WTC11 (cell line): Measurements from ENCODE around the gene CARD9. TPM values are rescaled to one million over a fixed set of nuclear protein-coding genes. Genes with fewer than 3 reads are reported as not detected.

Experiments used
- ATAC-seq: fragments of 200-7000 bp; cut with Tn5 transposase; 2 replicates; pipeline ENCODE4 v1.10.0; 2021; ENCODE audit warnings: mild to moderate bottlenecking, moderate library complexity
- CTCF ChIA-PET: fragments of 300-600 bp; sonication (Branson Sonifier 250); formaldehyde crosslinking; loops from one replicate; lab custom pipeline; 2021; ENCODE audit warnings: antibody characterized with exemption; lab: Charles Lee
- POLR2A ChIA-PET: fragments of 350-600 bp; sonication (Branson Sonifier 250); formaldehyde crosslinking; loops from one replicate; lab custom pipeline; 2021; ENCODE audit warnings: antibody characterized with exemption; lab: Charles Lee
- DNase-seq: peaks from one replicate; pipeline ENCODE4 v3.0.0; 2021; ENCODE audit warnings: low spot score
- H3K27ac Mint-ChIP-seq: 2 replicates; pipeline ENCODE4 v1.8.0; 2021; ENCODE audit warnings: mixed read lengths
- H3K27me3 Mint-ChIP-seq: 2 replicates; pipeline ENCODE4 v1.8.0; 2021; ENCODE audit warnings: low read depth, mild to moderate bottlenecking, moderate library complexity, mixed read lengths
- H3K36me3 Mint-ChIP-seq: 2 replicates; pipeline ENCODE4 v1.8.0; 2021; ENCODE audit warnings: mixed read lengths
- H3K4me1 Mint-ChIP-seq: 2 replicates; pipeline ENCODE4 v1.8.0; 2022; ENCODE audit warnings: mixed read lengths
- H3K4me3 Mint-ChIP-seq: 2 replicates; pipeline ENCODE4 v1.8.0; 2021; ENCODE audit warnings: mild to moderate bottlenecking, moderate library complexity, mixed read lengths
- H3K9me3 Mint-ChIP-seq: 2 replicates; pipeline ENCODE4 v1.8.0; 2021; ENCODE audit warnings: mixed read lengths
- ATF1 ChIP-seq: sonication (generic); formaldehyde crosslinking; IDR thresholded peaks from 2 replicates; pipeline ENCODE4 v1.8.1; 2023; ENCODE audit warnings: mild to moderate bottlenecking, moderate library complexity, missing genetic modification reagents
- CTCF ChIP-seq: fragments of 200-600 bp; IDR thresholded peaks from 2 replicates; pipeline ENCODE4 v1.8.0; 2022; ENCODE audit warnings: antibody characterized with exemption
- HMGA2 ChIP-seq: fragments of 250-450 bp; sonication (Bioruptor Pico); IDR thresholded peaks from 2 replicates; pipeline ENCODE4 v1.4.0; 2021; ENCODE audit warnings: mild to moderate bottlenecking, moderate library complexity
- IRF2 ChIP-seq: sonication (generic); formaldehyde crosslinking; IDR thresholded peaks from 2 replicates; pipeline ENCODE4 v1.8.0; 2022; ENCODE audit warnings: low read depth, missing genetic modification reagents, borderline replicate concordance
- NFATC4 ChIP-seq: fragments of 250-450 bp; sonication (Bioruptor Pico); IDR thresholded peaks from 2 replicates; pipeline ENCODE4 v1.9.0; 2021; ENCODE audit warnings: mild to moderate bottlenecking
- NR2C2 ChIP-seq: sonication (generic); formaldehyde crosslinking; IDR thresholded peaks from 2 replicates; pipeline ENCODE4 v1.8.0; 2022; ENCODE audit warnings: mild to moderate bottlenecking, missing genetic modification reagents
- NR3C1 ChIP-seq: sonication (generic); formaldehyde crosslinking; conservative IDR thresholded peaks from 2 replicates; pipeline ENCODE4 v1.8.1; 2023; ENCODE audit warnings: low read depth, mild to moderate bottlenecking, missing genetic modification reagents
- OVOL2 ChIP-seq: fragments of 250-450 bp; sonication (Bioruptor Pico); IDR thresholded peaks from 2 replicates; pipeline ENCODE4 v1.9.0; 2021; ENCODE audit warnings: mild to moderate bottlenecking, borderline replicate concordance
- RORB ChIP-seq: fragments of 250-450 bp; sonication (Bioruptor Pico); IDR thresholded peaks from 2 replicates; pipeline ENCODE4 v1.9.0; 2021; ENCODE audit warnings: mild to moderate bottlenecking
- SMAD3 ChIP-seq: sonication (generic); formaldehyde crosslinking; IDR thresholded peaks from 2 replicates; pipeline ENCODE4 v1.8.0; 2022; ENCODE audit warnings: missing genetic modification reagents, mild to moderate bottlenecking, borderline replicate concordance
- SP1 ChIP-seq: sonication (generic); formaldehyde crosslinking; conservative IDR thresholded peaks from 2 replicates; pipeline ENCODE4 v1.8.1; 2022; ENCODE audit warnings: missing genetic modification reagents
- TCF7 ChIP-seq: sonication (generic); formaldehyde crosslinking; IDR thresholded peaks from 2 replicates; pipeline ENCODE4 v1.8.0; 2022; ENCODE audit warnings: mild to moderate bottlenecking, low read depth, missing genetic modification reagents, moderate library complexity
- TEAD4 ChIP-seq: sonication (generic); formaldehyde crosslinking; IDR thresholded peaks from 2 replicates; pipeline ENCODE4 v1.8.0; 2022; ENCODE audit warnings: mild to moderate bottlenecking, missing genetic modification reagents
- ZMAT4 ChIP-seq: fragments of 250-450 bp; sonication (Bioruptor Pico); IDR thresholded peaks from 2 replicates; pipeline ENCODE4 v1.9.0; 2021; ENCODE audit warnings: mild to moderate bottlenecking
- ZNF232 ChIP-seq: sonication (generic); formaldehyde crosslinking; IDR thresholded peaks from 2 replicates; pipeline ENCODE4 v1.8.0; 2022; ENCODE audit warnings: mild to moderate bottlenecking, missing genetic modification reagents
- ZNF317 ChIP-seq: sonication (generic); formaldehyde crosslinking; IDR thresholded peaks from 2 replicates; pipeline ENCODE4 v1.8.1; 2023; ENCODE audit warnings: low read depth, mild to moderate bottlenecking, moderate library complexity, missing genetic modification reagents, borderline replicate concordance
- total RNA-seq: library from RNA; stranded (reverse); gene quantifications from 3 replicates; pipeline ENCODE4 v1.2.3, GENCODE V29; 2021
- TF ChIP-seq, protein P1 (sequence below): sonication (generic); formaldehyde crosslinking; IDR thresholded peaks from 2 replicates; pipeline ENCODE4 v1.8.1; 2022; ENCODE audit warnings: low read depth, mild to moderate bottlenecking, moderate library complexity, missing genetic modification reagents, borderline replicate concordance
- TF ChIP-seq, protein P2 (sequence below): sonication (generic); formaldehyde crosslinking; IDR thresholded peaks from 2 replicates; pipeline ENCODE4 v1.8.0; 2022; ENCODE audit warnings: mild to moderate bottlenecking, missing genetic modification reagents
- TF ChIP-seq, protein P3 (sequence below): fragments of 250-450 bp; sonication (Bioruptor Pico); conservative IDR thresholded peaks from 2 replicates; pipeline ENCODE4 v1.9.0; 2021; ENCODE audit warnings: mild to moderate bottlenecking

The CARD9 gene
- total RNA-seq, 1 experiment from 2014 or later = 0.96 TPM

DNA sequence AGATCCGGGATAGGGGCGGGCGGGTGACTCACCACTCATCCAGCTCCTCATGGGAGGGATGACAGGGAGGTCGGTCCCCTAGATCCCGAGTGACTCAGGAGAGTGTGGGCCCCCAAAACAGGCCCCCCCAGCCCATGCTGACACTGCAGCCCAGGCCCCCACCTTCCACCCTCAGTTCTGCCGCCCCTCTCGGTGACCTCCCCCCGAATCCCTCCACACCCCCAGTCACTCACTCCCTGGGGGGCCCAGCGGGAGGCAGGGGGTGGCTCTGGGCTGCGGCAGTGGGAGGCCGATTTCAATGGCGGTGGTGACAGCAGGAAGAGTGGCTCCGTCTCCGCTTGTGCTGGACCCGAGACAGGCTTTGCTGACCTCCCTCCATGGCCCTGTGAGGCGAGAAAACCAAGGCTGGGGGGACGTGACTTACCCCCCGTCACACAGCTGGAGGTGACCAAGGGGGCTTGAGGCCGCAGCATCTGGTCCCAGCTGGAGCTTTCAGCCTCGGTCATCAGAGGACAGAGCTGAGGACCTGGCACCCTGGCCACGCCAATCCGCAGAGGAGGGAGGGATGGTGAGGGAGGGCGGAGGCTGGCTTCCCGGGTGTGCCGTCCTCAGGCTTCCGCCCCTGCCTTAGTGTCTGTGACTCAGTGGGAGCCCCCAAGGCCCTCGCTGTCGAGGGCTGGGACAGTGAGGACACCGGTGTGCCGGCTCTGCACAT is 37.2 kb downstream of the CARD9 start:
- Mint-ChIP-seq H3K9me3 (no peaks in the 10 kb centered on the region), H3K4me3 (no peak overlapping the region), H3K36me3 (no peaks in the 10 kb centered on the region), H3K4me1 (no peaks in the 10 kb centered on the region), H3K27ac (no peak overlapping the region), H3K27me3 (no peaks in the 10 kb centered on the region)
- ChIA-PET CTCF (interaction anchor here (1.1 to 2.1 kb wide), 4 partner anchors 9 to 30 kb away, joined by 3 to 7 read pairs (median 6); partner anchors contain the start of genes DNLZ and GPSM1), POLR2A (no interaction called here)
- ATAC-seq (no peak), DNase-seq (no peak)
- no peak for TF ChIP-seq NR2C2 (CRISPR knock-in tag)
- TF ChIP-seq NFATC4 (CRISPR knock-in tag) = no peak
- TF ChIP-seq, protein P1, sequence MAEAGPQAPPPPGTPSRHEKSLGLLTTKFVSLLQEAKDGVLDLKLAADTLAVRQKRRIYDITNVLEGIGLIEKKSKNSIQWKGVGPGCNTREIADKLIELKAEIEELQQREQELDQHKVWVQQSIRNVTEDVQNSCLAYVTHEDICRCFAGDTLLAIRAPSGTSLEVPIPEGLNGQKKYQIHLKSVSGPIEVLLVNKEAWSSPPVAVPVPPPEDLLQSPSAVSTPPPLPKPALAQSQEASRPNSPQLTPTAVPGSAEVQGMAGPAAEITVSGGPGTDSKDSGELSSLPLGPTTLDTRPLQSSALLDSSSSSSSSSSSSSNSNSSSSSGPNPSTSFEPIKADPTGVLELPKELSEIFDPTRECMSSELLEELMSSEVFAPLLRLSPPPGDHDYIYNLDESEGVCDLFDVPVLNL (CRISPR knock-in tag) = no peak
- TF ChIP-seq IRF2 (CRISPR knock-in tag) = no peak
- no peak for TF ChIP-seq SP1
- TF ChIP-seq OVOL2 = no peak
- no peak for TF ChIP-seq CTCF
- no peak for TF ChIP-seq SMAD3 (CRISPR knock-in tag)
- TF ChIP-seq ZMAT4 (CRISPR knock-in tag) = no peak
- no peak for TF ChIP-seq ZNF317
- no peak for TF ChIP-seq ATF1
- TF ChIP-seq, protein P2, sequence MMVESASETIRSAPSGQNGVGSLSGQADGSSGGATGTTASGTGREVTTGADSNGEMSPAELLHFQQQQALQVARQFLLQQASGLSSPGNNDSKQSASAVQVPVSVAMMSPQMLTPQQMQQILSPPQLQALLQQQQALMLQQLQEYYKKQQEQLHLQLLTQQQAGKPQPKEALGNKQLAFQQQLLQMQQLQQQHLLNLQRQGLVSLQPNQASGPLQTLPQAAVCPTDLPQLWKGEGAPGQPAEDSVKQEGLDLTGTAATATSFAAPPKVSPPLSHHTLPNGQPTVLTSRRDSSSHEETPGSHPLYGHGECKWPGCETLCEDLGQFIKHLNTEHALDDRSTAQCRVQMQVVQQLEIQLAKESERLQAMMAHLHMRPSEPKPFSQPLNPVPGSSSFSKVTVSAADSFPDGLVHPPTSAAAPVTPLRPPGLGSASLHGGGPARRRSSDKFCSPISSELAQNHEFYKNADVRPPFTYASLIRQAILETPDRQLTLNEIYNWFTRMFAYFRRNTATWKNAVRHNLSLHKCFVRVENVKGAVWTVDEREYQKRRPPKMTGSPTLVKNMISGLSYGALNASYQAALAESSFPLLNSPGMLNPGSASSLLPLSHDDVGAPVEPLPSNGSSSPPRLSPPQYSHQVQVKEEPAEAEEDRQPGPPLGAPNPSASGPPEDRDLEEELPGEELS = no peak
- TF ChIP-seq TCF7 (CRISPR knock-in tag) = no peak
- TF ChIP-seq, protein P3, sequence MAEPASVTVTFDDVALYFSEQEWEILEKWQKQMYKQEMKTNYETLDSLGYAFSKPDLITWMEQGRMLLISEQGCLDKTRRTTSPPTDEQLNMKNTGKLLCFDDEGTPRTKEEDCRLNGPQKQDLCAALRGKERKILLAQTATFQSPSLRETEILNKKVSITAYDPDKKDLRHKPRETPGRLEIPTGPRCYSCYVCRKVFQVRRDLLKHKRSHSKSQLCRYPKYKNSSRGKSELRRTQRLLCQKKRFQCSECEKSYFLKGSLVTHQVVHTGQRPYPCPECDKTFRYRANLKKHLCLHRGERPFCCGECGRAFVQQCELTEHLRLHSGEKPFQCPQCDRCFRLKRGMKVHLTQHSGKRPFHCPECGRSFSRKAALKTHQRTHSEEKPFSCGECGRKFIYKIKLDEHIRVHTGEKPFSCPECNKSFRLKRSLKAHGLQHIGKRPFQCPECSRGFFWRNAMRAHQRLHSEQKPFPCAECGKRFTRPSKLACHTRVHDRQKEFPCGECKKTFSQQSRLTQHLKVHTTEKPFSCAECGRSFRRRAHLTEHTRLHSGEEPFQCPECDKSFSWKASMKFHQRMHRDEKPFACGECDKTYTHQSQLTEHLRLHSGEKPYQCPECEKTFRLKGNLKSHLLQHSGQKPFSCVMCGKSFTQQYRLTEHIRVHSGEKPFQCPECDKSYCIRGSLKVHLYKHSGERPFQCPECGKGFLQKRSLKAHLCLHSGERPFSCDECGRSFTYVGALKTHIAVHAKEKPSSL (CRISPR knock-in tag) = no peak
- TF ChIP-seq HMGA2 (CRISPR knock-in tag) = no peak
- TF ChIP-seq RORB (CRISPR knock-in tag) = no peak
- TF ChIP-seq TEAD4 (CRISPR knock-in tag) = no peak
- no peak for TF ChIP-seq NR3C1 (CRISPR knock-in tag)
- TF ChIP-seq ZNF232 (CRISPR knock-in tag) = no peak
